ENCODE measurements around the gene KIAA1614. TPM values are rescaled to one million over a fixed set of nuclear protein-coding genes. Genes with fewer than 3 reads are reported as not detected.

The KIAA1614 gene
- total RNA-seq, 8 experiments from 2014 or later: 0.36 to 2.6 (median 1.2) TPM

DNA sequence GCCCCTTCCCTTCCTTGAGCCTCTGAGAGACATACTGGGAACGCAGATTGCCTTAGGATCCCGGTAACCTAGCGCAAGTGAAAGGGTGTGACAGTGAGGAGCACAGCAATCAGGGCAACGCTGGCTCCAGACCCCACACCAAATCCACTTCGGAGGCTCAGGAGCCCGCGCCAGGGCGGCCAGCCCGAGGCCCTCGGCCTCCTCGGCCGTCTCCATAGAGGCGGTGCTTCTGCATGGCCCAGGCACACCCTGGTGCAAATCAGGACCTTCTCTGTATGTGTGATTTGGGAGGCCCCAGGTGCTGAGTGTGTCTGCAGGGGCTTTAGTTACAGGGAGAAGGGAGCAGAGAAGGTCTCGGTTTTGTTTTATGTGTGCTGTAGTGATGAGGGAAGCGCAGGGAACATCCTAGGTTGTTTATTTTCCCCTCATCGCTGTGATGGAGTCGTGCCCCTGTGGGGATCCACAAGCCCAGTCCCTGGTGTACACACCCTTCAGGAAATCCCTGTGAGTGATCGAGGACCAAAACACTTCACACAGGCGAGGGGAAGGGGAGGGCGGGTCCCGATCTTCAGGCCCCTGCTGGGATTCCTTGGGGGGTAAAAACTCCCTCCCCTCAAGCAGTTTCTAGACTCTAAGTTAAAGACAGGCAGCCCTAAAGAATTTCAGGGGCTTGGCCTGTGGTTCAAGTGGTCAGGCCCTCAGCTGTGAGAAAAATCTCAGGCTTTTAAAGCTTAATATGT lies 9.4 kb downstream of the KIAA1614 start:
- peaks cover 34 to 38% of the 10 kb centered on the region in 2 donors for H3K4me1 ChIP-seq (replicated peaks in 1 of 2)
- WGBS, 10 experiments: 0 to 91% (median 83%) methylated on average over 1 to 15 of the region's 21 CpGs; no CpG with 5 or more reads in 2 of the 10 experiments
- no peak for ATAC-seq (replicated peaks in 6 of 8)
- in situ Hi-C loops (cut with MboI; ENCODE audit: low pct_unique_long_range_greater_than_20kb in 2 of 9, low sequenced_read_pairs in 9 of 9, unreplicated experiment in 9 of 9): loop anchor here in 2 of 9 experiments (25.0 kb wide), 2 partner anchors 90 to 215 kb away; partner anchors contain the start of gene STX6 (in 1 of the 2)
- H3K27ac ChIP-seq: no peak overlapping the region
- H3K4me3 ChIP-seq: no peak overlapping the region

- in situ Hi-C loops (cut with MboI; ENCODE audit: low pct_unique_long_range_greater_than_20kb in 2 of 9, low sequenced_read_pairs in 9 of 9, unreplicated experiment in 9 of 9): loop anchor here in 2 of 9 experiments (25.0 kb wide), 2 partner anchors 90 to 215 kb away; partner anchors contain the start of gene STX6 (in 1 of the 2)
- WGBS, 10 experiments: 71 to 96% (median 79%) methylated on average over 2 to 8 of the region's 8 CpGs; no CpG with 5 or more reads in 3 of the 10 experiments
- H3K4me1 ChIP-seq (replicated peaks in 1 of 2): peaks cover 40 to 44% of the 10 kb centered on the region in 2 donors
- no peak for ATAC-seq (replicated peaks in 6 of 8)
- H3K27ac ChIP-seq: no peak overlapping the region
- no peak overlapping the region for H3K4me3 ChIP-seq
These were observed 9.9 kb downstream of the KIAA1614 start for GRCh38 chr1:180922631-180923015.

DNA sequence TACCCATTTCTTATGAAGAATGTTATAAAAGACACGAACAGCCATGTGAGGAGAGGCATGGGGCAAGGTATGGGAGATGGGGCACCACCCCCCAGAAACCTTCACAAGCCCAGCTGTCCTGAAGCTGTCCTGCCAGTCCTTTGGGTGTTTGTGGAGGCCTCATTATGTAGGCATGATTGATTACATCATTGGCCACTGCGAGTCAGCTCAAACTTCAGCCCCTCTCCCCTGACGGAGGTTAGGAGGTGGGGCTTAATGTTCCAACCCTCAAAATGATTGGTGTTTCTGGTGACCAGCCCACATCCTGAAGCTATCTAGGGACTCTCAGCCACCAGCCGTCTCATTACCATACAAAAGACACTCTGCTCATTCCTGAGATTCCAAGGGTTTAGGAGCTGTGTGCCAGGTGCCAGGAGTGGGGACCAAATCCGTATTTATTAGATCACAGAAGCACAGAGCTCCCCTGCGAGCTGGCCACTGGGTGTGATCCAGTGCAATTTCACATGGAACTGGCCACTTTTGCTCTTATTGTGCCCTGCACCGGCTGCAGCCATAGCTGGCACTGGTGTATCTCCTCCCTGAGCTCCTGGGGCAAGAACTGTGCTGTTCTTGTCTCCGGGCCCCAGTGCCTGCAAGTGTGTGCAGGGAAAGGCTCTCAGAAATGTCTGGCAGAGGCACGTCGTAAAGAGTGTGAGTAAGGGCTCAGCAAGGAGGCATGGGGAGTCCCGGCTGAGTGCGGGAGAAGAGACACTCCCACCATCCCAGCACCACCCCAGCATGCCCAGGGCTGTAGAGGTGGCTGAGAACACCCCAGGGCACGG lies 10.5 kb downstream of the KIAA1614 start:
- in situ Hi-C loops (cut with MboI; ENCODE audit: low pct_unique_long_range_greater_than_20kb in 2 of 9, low sequenced_read_pairs in 9 of 9, unreplicated experiment in 9 of 9): loop anchor here in 2 of 9 experiments (25.0 kb wide), 2 partner anchors 89 to 214 kb away; partner anchors contain the start of gene STX6 (in 1 of the 2)
- H3K4me3 ChIP-seq: no peak overlapping the region
- 21 to 60% (median 40%) methylated on average over 1 to 10 of the region's 13 CpGs; no CpG with 5 or more reads in 3 of the 10 experiments for WGBS, 10 experiments
- peaks cover 46 to 50% of the 10 kb centered on the region in 2 donors for H3K4me1 ChIP-seq (replicated peaks in 1 of 2)
- no peak overlapping the region for H3K27ac ChIP-seq
- peak; percentile 53 to 90 (median 66) for ATAC-seq (replicated peaks in 6 of 8)

DNA sequence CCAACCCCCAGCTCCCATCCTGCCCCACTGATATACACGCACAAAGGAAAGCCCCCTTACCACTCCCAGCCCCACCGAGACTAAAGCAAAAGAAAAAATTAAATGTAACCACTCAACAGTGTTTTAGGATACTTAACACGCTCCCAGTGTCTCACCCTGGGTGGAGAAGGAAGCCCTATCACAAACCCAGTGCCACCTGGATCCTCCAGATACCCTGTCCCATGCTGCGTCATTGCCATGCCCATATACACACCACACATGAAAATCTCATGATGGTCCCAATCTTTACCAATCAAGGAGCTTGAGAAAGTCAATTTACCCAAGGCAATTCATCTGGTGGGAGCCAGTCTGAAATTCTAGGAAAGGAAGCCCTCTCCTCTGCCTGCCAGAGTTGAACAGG lies 11.2 kb downstream of the KIAA1614 start:
- no peak for ATAC-seq (replicated peaks in 6 of 8)
- in situ Hi-C loops (cut with MboI; ENCODE audit: low pct_unique_long_range_greater_than_20kb in 2 of 9, low sequenced_read_pairs in 9 of 9, unreplicated experiment in 9 of 9): loop anchor here in 2 of 9 experiments (25.0 kb wide), 2 partner anchors 88 to 213 kb away; partner anchors contain the start of gene STX6 (in 1 of the 2)
- H3K4me1 ChIP-seq (replicated peaks in 1 of 2): peaks cover 51 to 53% of the 10 kb centered on the region in 2 donors
- no peak overlapping the region for H3K27ac ChIP-seq
- H3K4me3 ChIP-seq: no peak overlapping the region
- 0 to 94% (median 50%) methylated on average over 1 to 3 of the region's 4 CpGs; no CpG with 5 or more reads in 5 of the 10 experiments for WGBS, 10 experiments

DNA sequence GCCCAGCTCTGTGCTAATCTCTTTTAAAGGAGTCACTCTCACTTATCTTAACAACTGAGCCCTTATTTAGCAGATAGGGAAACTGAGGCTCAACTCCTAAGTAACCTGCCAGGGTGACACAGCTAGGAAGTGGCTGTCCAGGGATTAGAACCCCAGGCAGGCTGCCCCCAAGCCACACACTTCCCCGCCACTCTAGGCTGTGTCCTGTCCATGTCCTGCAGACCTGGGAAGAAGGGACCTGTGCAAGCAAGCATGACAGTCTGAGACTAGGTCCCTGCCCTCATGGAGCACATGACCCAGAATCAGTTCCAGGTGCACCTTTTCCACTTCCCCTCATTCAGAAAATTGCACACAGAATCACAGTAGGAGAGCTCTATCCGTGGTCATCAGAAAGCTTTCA lies 12.2 kb downstream of the KIAA1614 start:
- Histone ChIP-seq H3K4me1 (replicated peaks in 1 of 2) (peaks cover 51 to 53% of the 10 kb centered on the region in 2 donors), H3K4me3 (no peak overlapping the region), H3K27ac (no peak overlapping the region)
- 60 to 100% (median 83%) methylated on average over 1 to 2 of the region's 2 CpGs; no CpG with 5 or more reads in 5 of the 10 experiments for WGBS, 10 experiments
- no peak for ATAC-seq (replicated peaks in 6 of 8)
- in situ Hi-C loops (cut with MboI; ENCODE audit: low pct_unique_long_range_greater_than_20kb in 2 of 9, low sequenced_read_pairs in 9 of 9, unreplicated experiment in 9 of 9): loop anchor here in 2 of 9 experiments (25.0 kb wide), 2 partner anchors 87 to 212 kb away; partner anchors contain the start of gene STX6 (in 1 of the 2)

GRCh38 chr1:180925471-180926051 lies 12.9 kb downstream of the KIAA1614 start:
- 20 to 83% (median 30%) methylated on average over 1 to 5 of the region's 7 CpGs; no CpG with 5 or more reads in 4 of the 10 experiments for WGBS, 10 experiments
- Histone ChIP-seq H3K4me1 (replicated peaks in 1 of 2) (peaks cover 53 to 57% of the 10 kb centered on the region in 2 donors), H3K4me3 (no peak overlapping the region), H3K27ac (peak overlapping the region; percentile 71 to 73)
- in situ Hi-C loops (cut with MboI; ENCODE audit: low pct_unique_long_range_greater_than_20kb in 2 of 9, low sequenced_read_pairs in 9 of 9, unreplicated experiment in 9 of 9): no loop called here
- ATAC-seq (replicated peaks in 6 of 8): no peak

DNA sequence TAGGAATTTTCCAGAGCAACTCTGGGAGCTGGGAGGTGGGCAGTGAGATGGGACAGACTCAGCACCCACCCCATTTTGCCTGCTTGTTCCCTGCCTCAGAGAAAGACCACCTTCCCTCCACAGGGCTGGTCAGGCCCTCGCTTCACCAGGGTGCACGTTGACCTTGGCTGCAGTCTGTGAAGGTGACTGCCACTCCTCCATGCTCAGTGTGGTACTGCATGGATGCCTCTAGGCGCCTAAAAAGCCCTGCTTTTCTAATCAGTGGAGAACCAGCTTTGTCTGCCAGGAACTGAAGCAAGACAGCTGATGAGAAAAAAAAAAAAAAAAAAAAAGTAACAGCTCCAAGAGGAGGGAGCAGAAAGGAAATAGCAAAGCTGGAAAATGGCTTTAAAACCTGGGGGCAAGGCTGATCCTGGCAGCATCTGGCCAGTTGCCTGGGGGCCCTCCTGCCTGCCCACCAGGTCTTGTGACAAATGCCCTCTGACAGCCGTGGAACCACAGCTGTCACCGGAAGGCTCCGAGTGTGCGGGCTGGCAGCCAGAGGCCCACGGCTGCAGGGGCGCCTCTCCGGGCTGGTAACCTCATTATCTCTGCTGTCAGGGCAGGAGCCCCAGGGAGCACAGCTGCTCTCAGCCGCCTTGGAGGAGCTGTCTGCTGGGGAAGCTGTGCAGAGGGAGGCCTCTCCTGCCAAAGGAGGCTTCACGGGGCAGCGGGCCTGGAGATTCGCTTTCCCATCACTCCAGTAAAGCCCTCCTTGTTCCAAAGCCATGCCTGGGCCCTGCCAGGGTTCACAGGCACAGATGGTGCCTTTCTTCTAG lies 13.7 kb downstream of the KIAA1614 start:
- in situ Hi-C loops (cut with MboI; ENCODE audit: low pct_unique_long_range_greater_than_20kb in 2 of 9, low sequenced_read_pairs in 9 of 9, unreplicated experiment in 9 of 9): no loop called here
- peak overlapping the region; percentile 71 to 73 for H3K27ac ChIP-seq

GRCh38 chr1:180927348-180927747 lies 14.7 kb downstream of the KIAA1614 start:
- Histone ChIP-seq H3K4me1 (replicated peaks in 1 of 2) (peaks cover 66 to 72% of the 10 kb centered on the region in 2 donors), H3K4me3 (no peak overlapping the region), H3K27ac (peak overlapping the region; percentile 71 to 73)

More for the DNA sequence above, 13.7 kb downstream of the KIAA1614 start:
- ATAC-seq (replicated peaks in 6 of 8): peak in 7 of 8 experiments; percentile 11 to 84 (median 81)
- peaks cover 62 to 65% of the 10 kb centered on the region in 2 donors for H3K4me1 ChIP-seq (replicated peaks in 1 of 2)
- H3K4me3 ChIP-seq: no peak overlapping the region
- WGBS, 10 experiments: 20 to 79% (median 28%) methylated on average over 1 to 14 of the region's 14 CpGs; no CpG with 5 or more reads in 4 of the 10 experiments

DNA sequence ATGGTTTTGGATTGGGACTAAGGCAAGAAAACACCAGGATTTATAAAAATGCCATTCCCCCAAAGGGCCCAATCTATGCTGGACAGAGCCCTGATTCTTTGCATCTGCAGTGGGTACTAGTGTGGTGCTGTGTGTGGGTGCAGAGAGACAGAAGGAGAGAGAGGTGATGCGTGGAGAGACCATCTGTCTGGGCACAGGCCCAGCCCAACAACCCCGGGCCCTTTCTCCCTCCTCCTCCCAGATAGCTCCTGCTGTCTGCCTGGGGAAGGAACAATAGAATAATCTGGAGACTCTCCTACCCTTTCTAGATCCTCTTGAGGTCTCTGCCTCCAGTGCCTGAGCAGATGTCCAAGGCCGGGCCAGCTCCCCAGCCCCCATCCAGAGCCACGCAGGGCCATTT lies 15.1 kb downstream of the KIAA1614 start:
- in situ Hi-C loops (cut with MboI; ENCODE audit: low pct_unique_long_range_greater_than_20kb in 2 of 9, low sequenced_read_pairs in 9 of 9, unreplicated experiment in 9 of 9): no loop called here
- 20 to 33% methylated on average over 1 of the region's 4 CpGs; no CpG with 5 or more reads in 8 of the 10 experiments for WGBS, 10 experiments
- Histone ChIP-seq H3K27ac (peak overlapping the region; percentile 71 to 73), H3K4me3 (no peak overlapping the region), H3K4me1 (replicated peaks in 1 of 2) (peaks cover 63 to 67% of the 10 kb centered on the region in 2 donors)
- peak in 4 of 8 experiments; percentile 2 to 10 (median 6) for ATAC-seq (replicated peaks in 6 of 8)

More at GRCh38 chr1:180927348-180927747, 14.7 kb downstream of the KIAA1614 start:
- in situ Hi-C loops (cut with MboI; ENCODE audit: low pct_unique_long_range_greater_than_20kb in 2 of 9, low sequenced_read_pairs in 9 of 9, unreplicated experiment in 9 of 9): no loop called here
- ATAC-seq (replicated peaks in 6 of 8): peak in 5 of 8 experiments; percentile 21 to 37 (median 29)
- WGBS, 10 experiments: 24 to 57% (median 52%) methylated on average over 3 to 13 of the region's 13 CpGs; no CpG with 5 or more reads in 6 of the 10 experiments

- Histone ChIP-seq H3K4me1 (replicated peaks in 1 of 2) (peaks cover 56 to 59% of the 10 kb centered on the region in 2 donors), H3K4me3 (no peak overlapping the region), H3K27ac (peak overlapping the region; percentile 71 to 73)
- no peak for ATAC-seq (replicated peaks in 6 of 8)
- in situ Hi-C loops (cut with MboI; ENCODE audit: low pct_unique_long_range_greater_than_20kb in 2 of 9, low sequenced_read_pairs in 9 of 9, unreplicated experiment in 9 of 9): no loop called here
- 81 to 100% (median 98%) methylated on average over 1 to 10 of the region's 17 CpGs; no CpG with 5 or more reads in 1 of the 10 experiments for WGBS, 10 experiments
These were observed 15.9 kb downstream of the KIAA1614 start for GRCh38 chr1:180928331-180929230.

DNA sequence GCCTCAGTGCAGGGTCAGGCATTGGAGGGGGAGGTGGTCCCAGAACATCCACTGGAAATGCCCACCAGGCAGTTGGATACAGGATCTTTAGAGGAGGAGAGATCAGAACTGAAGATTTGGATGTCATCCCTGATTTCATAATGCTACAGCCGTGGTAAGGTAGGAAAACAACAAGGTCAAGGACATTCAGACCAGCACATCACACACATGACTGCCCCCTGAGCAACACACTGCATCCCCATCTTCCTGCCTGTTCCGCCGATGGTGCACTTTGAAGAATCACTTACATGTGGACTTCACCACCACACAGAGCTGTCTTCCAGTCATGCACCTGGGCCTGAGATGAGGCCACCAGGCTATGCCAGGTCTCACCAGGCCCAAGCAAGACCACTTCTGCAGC lies 16.7 kb downstream of the KIAA1614 start:
- Histone ChIP-seq H3K27ac (no peak overlapping the region), H3K4me3 (no peak overlapping the region), H3K4me1 (replicated peaks in 1 of 2) (peaks cover 53 to 55% of the 10 kb centered on the region in 2 donors)
- WGBS, 10 experiments: 20 to 100% (median 70%) methylated on average over 1 to 3 of the region's 3 CpGs; no CpG with 5 or more reads in 6 of the 10 experiments
- no peak for ATAC-seq (replicated peaks in 6 of 8)
- in situ Hi-C loops (cut with MboI; ENCODE audit: low pct_unique_long_range_greater_than_20kb in 2 of 9, low sequenced_read_pairs in 9 of 9, unreplicated experiment in 9 of 9): no loop called here

All from motor neuron (in vitro differentiated cells).